ENCODE data around the gene ZNF416.
A peak's percentile ranks its signal among the peaks of the same experiment; 100 is the strongest.

ZNF416 gene

DNA sequence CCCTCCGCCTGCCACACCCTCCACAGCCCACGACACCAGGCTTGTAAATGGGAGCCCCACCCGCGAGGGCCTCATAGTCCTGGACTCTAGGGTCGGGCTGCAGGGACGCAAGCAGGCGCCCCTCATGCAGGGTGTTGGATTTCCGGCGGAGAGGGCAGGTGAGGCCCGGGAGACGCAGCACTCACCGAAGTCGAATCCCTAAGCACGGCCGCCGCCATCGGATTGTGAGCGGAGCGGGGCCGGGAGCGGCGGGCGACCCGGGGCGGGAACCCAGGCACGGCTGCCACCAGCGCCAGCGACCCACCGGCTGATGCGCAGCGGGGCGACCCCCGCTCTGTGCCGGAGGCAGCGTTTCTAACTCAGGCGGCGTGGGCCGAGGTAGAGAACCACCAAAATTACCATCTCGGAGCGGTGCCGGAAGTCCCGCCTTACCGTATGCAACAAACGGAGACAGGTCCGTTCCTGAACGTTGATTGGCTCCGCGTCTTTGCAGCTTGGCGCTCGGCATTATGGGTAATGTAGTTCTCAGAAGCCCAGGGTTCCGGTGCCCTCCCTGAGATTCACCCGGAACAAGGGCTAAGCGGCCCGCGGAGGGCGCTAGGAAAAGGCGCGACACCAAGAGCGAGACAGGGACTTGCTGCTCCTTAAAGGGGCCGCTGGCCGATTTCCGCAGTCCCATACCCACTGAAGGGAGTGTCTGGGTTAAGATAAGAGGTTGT, at the start of gene ZNF416:
TSS of gene ZNF416 (minus strand) at position 425 of the 719 bp plus-strand sequence. CDS start at position 218, 207 bp downstream.
- ATAC-seq, result peak; percentile 98

DNA sequence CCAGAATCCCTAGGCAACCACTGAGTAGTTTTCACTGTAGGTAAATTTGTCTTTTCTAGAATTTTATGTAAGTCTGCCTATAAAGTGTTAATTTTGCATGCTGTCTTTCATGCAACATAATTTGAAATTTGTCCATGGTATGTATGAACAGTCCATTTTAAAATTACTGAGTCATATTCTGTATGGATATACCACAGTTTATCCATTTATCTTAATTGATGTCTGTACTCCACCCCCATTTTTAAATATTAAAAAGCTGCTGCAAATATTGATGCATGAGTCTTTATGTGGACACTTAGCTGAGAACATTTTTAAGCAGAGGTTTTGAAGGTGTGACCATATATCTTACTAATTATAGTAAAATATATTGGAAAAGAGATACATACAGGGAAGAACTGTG, 44.4 kb upstream of the ZNF416 start:
- ATAC-seq, result no peak
- TF ChIP-seq ZNF8 (CRISPR knock-in tag; IDR thresholded peaks at IDR 0.05) (peak; percentile 96), ISL1 (CRISPR knock-in tag; IDR thresholded peaks at IDR 0.05) (no peak)

More for the DNA sequence above, at the start of gene ZNF416:
- TF ChIP-seq OSR1 (CRISPR knock-in tag; IDR thresholded peaks at IDR 0.05) (no peak), ZFP30 (CRISPR knock-in tag; IDR thresholded peaks at IDR 0.05) (no peak), RARB (CRISPR knock-in tag; IDR thresholded peaks at IDR 0.05) (no peak), ZC3H10 (CRISPR knock-in tag; IDR thresholded peaks at IDR 0.05) (no peak), SNAI2 (CRISPR knock-in tag; IDR thresholded peaks at IDR 0.05) (no peak), TCF4 (CRISPR knock-in tag; IDR thresholded peaks at IDR 0.05; ENCODE audit: borderline replicate concordance) (no peak), BACH2 (CRISPR knock-in tag; IDR thresholded peaks at IDR 0.05; ENCODE audit: borderline replicate concordance) (no peak), ARNTL (CRISPR knock-in tag; IDR thresholded peaks at IDR 0.05; ENCODE audit: borderline replicate concordance, low read depth) (no peak), ZNF70 (CRISPR knock-in tag; IDR thresholded peaks at IDR 0.05) (no peak), PPARA (CRISPR knock-in tag; IDR thresholded peaks at IDR 0.05; ENCODE audit: borderline replicate concordance) (no peak), ISL1 (CRISPR knock-in tag; IDR thresholded peaks at IDR 0.05) (no peak), ZNF8 (CRISPR knock-in tag; IDR thresholded peaks at IDR 0.05) (no peak), ESRRG (CRISPR knock-in tag; IDR thresholded peaks at IDR 0.05) (no peak)
- TF ChIP-seq, protein P1, sequence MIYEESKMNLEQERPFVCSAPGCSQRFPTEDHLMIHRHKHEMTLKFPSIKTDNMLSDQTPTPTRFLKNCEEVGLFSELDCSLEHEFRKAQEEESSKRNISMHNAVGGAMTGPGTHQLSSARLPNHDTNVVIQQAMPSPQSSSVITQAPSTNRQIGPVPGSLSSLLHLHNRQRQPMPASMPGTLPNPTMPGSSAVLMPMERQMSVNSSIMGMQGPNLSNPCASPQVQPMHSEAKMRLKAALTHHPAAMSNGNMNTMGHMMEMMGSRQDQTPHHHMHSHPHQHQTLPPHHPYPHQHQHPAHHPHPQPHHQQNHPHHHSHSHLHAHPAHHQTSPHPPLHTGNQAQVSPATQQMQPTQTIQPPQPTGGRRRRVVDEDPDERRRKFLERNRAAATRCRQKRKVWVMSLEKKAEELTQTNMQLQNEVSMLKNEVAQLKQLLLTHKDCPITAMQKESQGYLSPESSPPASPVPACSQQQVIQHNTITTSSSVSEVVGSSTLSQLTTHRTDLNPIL (CRISPR knock-in tag; IDR thresholded peaks at IDR 0.05; ENCODE audit: low read depth), result no peak
- TF ChIP-seq, protein P2, sequence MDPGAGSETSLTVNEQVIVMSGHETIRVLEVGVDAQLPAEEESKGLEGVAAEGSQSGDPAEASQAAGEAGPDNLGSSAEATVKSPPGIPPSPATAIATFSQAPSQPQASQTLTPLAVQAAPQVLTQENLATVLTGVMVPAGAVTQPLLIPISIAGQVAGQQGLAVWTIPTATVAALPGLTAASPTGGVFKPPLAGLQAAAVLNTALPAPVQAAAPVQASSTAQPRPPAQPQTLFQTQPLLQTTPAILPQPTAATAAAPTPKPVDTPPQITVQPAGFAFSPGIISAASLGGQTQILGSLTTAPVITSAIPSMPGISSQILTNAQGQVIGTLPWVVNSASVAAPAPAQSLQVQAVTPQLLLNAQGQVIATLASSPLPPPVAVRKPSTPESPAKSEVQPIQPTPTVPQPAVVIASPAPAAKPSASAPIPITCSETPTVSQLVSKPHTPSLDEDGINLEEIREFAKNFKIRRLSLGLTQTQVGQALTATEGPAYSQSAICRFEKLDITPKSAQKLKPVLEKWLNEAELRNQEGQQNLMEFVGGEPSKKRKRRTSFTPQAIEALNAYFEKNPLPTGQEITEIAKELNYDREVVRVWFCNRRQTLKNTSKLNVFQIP (CRISPR knock-in tag; IDR thresholded peaks at IDR 0.05; ENCODE audit: borderline replicate concordance, low read depth), result no peak
- TF ChIP-seq, protein P3, sequence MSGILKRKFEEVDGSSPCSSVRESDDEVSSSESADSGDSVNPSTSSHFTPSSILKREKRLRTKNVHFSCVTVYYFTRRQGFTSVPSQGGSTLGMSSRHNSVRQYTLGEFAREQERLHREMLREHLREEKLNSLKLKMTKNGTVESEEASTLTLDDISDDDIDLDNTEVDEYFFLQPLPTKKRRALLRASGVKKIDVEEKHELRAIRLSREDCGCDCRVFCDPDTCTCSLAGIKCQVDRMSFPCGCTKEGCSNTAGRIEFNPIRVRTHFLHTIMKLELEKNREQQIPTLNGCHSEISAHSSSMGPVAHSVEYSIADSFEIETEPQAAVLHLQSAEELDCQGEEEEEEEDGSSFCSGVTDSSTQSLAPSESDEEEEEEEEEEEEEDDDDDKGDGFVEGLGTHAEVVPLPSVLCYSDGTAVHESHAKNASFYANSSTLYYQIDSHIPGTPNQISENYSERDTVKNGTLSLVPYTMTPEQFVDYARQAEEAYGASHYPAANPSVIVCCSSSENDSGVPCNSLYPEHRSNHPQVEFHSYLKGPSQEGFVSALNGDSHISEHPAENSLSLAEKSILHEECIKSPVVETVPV (CRISPR knock-in tag; IDR thresholded peaks at IDR 0.05), result no peak

DNA sequence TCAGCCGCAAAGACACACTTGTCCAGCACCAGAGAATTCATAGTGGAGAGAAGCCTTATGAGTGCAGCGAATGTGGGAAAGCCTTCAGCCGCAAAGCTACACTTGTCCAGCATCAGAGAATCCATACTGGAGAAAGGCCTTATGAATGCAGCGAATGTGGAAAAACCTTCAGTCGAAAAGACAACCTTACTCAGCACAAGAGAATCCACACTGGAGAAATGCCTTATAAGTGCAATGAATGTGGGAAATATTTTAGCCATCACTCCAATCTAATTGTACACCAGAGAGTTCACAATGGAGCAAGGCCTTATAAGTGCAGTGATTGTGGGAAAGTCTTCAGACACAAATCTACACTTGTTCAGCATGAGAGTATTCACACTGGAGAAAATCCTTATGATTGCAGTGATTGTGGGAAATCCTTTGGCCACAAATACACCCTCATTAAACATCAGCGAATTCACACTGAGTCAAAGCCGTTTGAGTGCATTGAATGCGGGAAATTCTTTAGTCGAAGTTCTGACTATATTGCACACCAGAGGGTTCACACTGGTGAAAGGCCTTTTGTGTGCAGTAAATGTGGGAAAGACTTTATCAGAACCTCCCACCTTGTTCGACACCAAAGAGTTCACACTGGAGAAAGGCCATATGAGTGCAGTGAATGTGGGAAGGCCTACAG, 42.1 kb upstream of the ZNF416 start:
- no peak for ATAC-seq
- TF ChIP-seq ZFP30 (CRISPR knock-in tag; IDR thresholded peaks at IDR 0.05), result peak; percentile 10; the same call in 1 of the 2 replicates
- TF ChIP-seq, protein P2 (CRISPR knock-in tag; IDR thresholded peaks at IDR 0.05; ENCODE audit: borderline replicate concordance, low read depth), result no peak

DNA sequence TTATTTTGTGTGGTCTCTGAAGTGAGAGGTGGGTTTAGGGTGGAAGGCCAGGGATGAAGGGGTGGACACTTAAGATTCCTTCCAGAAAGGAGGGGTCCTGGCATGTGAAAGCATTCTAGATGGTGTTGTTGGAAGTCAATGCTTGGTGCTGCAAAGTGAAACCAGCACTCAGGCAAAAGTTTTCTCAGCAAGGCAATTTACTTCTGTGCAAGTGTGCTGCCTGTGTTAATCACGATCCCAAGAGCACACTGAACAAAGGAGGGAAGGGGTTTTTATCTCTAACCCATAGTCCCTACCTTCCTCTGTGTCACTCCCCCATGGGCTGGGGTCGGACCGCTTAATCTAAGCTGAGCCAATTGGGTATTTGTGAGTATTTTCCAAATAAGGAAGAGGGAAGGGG, 36.6 kb upstream of the ZNF416 start:
- ATAC-seq, result no peak

DNA sequence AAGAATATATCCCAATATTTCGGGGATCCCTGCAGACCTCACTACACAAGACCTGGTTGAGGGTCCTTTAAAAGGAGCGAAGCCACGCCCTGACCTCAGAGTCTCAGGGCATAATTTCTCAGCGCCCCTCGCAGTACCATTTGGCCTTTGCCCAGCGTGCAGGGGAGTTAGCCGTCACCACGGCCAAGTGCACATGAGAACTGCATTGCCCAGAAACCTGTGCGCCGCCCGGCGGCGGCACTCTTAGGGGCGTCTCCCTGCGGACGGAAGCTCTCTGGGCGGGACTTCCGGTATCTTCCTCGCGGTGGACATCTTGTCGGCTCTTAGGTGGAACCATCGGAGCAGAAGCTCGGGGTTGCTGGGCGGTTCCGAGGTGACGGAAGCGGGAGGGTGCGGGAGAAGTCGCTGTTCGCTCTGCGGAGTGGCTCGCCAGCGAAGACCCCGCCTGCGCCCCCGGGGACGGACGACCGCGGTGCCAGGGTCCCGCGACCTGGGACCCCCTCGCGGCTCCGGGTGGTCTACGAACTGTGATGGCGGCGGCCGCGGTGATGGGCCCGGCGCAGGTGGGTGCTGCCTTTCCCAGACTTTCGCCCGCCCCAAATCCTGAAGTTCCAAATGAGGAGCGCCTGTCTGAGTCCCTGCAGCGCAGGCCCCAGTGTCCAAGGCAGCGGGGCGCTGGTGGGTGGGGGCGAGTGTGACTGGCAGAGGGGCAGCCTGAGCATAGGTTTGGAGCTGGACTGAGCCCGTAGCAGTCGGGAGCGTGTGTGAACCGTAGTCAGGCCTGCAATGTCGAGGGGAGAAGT, 35.4 kb upstream of the ZNF416 start, which contains the start of gene ZNF134:
TSS of gene ZNF134 (plus strand) at position 302 of the 803 bp plus-strand sequence. CDS start 5,227 bp downstream, outside the sequence.
- peak; percentile 100 for ATAC-seq
- TF ChIP-seq ZNF565 (CRISPR knock-in tag; conservative IDR thresholded peaks at IDR 0.05; ENCODE audit: low read depth), result no peak
- TF ChIP-seq ZNF70 (CRISPR knock-in tag; IDR thresholded peaks at IDR 0.05), result no peak
- no peak for TF ChIP-seq ISL1 (CRISPR knock-in tag; IDR thresholded peaks at IDR 0.05)
- TF ChIP-seq ZFP3 (CRISPR knock-in tag; IDR thresholded peaks at IDR 0.05), result no peak
- TF ChIP-seq, protein P3 (CRISPR knock-in tag; IDR thresholded peaks at IDR 0.05), result no peak
- no peak for TF ChIP-seq ZC3H10 (CRISPR knock-in tag; IDR thresholded peaks at IDR 0.05)

More for the DNA sequence above, 36.6 kb upstream of the ZNF416 start:
- no peak for TF ChIP-seq BACH2 (CRISPR knock-in tag; IDR thresholded peaks at IDR 0.05; ENCODE audit: borderline replicate concordance)

Measured in SK-N-SH treated with all-trans-retinoic acid at 6 μM for 48 hours (cell line).